ENCODE data around the gene PODXL.

PODXL gene

DNA sequence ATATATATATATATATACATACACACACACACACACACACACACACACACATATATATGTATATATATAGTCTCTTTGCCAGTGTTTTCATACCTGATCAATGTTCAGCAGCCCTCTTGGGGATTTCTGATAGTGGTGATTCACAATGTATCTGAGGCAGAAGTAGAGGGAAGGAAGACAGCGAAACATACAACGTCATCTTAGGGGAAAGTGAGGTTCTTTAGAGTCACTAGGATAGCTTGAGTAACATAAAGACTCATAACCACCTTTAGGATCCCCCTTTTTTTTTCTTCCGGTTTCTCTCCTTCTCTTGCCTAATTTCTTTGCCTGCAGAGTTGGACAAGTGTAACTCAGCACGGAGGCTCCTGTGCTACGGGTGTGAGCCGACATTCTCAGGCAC is 56.6 kb downstream of the PODXL start:
- TF ChIP-seq, protein P1, sequence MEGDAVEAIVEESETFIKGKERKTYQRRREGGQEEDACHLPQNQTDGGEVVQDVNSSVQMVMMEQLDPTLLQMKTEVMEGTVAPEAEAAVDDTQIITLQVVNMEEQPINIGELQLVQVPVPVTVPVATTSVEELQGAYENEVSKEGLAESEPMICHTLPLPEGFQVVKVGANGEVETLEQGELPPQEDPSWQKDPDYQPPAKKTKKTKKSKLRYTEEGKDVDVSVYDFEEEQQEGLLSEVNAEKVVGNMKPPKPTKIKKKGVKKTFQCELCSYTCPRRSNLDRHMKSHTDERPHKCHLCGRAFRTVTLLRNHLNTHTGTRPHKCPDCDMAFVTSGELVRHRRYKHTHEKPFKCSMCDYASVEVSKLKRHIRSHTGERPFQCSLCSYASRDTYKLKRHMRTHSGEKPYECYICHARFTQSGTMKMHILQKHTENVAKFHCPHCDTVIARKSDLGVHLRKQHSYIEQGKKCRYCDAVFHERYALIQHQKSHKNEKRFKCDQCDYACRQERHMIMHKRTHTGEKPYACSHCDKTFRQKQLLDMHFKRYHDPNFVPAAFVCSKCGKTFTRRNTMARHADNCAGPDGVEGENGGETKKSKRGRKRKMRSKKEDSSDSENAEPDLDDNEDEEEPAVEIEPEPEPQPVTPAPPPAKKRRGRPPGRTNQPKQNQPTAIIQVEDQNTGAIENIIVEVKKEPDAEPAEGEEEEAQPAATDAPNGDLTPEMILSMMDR (IDR thresholded peaks at IDR 0.05; ENCODE audit: low read depth, low read length) = no peak
- DNase-seq (ENCODE audit: low read depth, low spot score) = no peak
- in situ Hi-C loops (cut with HindIII; ENCODE audit: low sequenced_read_pairs) = no loop called here
- no peak overlapping the region for H3K4me3 ChIP-seq (ENCODE audit: low read depth, low read length)

DNA sequence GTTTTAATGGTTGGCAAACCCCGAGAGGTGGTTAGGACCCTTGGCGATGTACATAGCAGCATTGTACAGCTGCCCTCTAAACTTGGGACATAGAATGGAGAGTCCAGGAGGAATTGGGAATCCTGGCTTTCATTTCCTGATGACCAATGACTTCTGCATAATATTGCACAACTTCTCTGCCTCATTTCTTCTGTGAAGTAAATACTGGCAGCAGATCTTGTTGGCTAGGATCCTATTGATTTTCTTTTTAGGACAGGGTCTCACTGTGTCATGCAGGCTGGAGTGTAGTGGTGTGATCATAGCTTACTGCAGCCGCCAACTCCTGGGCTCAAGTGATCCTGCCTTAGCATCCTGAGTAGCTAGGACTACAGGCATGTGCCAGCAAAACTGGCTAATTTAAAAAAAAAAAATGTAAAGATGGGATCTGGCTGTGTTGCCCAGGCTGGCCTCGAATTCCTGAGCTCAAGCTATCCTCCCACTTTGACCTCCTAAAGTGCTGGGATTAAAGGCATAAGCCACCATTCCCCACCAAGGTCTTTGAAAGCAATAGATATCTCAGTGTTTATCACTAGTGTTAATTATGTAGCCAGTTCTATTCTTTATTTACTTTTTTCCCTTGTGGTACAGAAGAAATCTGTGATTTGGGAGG is 58.1 kb downstream of the PODXL start:
- no peak for DNase-seq (ENCODE audit: low read depth, low spot score)
- in situ Hi-C loops (cut with HindIII; ENCODE audit: low sequenced_read_pairs) = no loop called here
- TF ChIP-seq, protein P1 (IDR thresholded peaks at IDR 0.05; ENCODE audit: low read depth, low read length) = no peak
- H3K4me3 ChIP-seq (ENCODE audit: low read depth, low read length) = no peak overlapping the region

DNA sequence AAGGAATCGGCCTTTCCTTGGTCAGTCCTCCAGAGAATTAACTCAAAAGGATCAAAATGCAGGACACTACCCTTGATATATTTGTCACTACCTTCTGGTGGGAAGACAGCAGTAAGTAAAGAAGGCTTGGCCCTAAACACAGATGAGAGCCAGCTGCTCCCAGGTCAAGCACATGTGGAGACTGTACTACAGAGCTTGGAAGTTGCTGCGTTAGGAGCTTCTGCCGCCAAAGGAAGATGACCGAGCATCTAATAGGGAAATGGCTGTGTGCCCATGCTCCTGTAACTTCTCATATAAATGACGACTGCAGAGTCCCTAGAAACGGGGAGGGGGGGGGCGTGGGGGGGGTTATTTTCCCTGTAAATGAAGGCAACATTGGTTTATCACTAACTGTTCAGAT is 59.0 kb downstream of the PODXL start:
- in situ Hi-C loops (cut with HindIII; ENCODE audit: low sequenced_read_pairs) = no loop called here
- TF ChIP-seq, protein P1 (IDR thresholded peaks at IDR 0.05; ENCODE audit: low read depth, low read length) = no peak
- no peak for DNase-seq (ENCODE audit: low read depth, low spot score)
- H3K4me3 ChIP-seq (ENCODE audit: low read depth, low read length) = no peak overlapping the region

DNA sequence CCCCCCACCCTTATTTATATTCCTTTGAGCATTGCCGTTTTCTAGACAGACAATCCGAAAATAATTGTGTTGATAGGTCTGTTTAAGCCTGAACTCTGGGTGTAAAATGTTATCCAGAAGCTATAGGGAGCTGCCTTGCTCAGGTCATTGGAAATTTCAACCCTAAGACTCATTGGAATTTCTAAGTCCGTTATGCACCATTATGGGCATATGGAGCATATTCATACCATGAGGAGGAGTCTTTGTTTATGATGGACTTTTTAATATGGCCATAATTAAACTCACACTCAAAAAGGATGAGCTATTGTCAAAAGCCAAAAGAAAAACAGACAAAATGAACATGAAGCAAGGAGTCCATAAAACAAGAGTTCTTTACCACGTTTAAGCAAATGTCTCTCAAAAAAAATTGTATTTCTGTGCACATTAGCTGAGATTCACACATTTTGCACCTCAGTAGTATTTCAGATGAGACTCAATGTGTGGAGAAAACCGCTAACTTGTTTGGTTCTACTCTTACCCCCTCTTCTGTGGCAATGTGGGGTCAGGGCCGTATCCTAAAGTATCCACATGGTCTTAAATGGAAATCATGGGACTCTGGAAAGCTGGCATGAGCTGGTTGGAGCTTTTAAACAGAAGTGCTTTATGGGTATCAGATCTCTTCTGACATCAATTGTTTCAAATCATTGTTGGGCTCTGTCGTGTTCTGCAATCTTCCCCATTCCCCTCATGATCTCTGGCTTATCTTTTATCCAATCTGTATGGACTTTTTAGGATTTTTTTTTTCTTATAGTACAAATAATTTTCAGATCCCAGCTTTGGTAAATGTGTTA is 60.5 kb downstream of the PODXL start:
- TF ChIP-seq, protein P1 (IDR thresholded peaks at IDR 0.05; ENCODE audit: low read depth, low read length) = no peak
- no peak overlapping the region for H3K4me3 ChIP-seq (ENCODE audit: low read depth, low read length)
- no peak for DNase-seq (ENCODE audit: low read depth, low spot score)
- in situ Hi-C loops (cut with HindIII; ENCODE audit: low sequenced_read_pairs) = no loop called here

DNA sequence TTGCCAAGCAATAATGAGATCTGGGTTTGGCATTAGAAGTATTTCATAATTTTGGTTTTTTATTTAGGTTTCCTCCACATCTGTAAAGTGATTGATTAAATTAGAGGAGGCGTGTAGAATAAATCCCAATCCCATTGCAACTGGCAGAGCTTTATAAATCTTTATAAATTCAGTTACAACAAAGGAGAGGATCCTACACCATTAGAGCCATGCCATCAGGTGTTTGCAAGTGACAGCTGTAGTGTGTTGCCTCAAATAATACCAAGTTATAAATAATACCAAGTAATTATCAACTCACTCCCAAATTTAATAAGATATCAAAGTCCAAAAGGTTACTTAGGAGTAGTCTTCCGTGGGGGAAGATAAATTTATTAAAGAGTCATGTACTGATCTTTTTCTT is 62.2 kb downstream of the PODXL start:
- H3K4me3 ChIP-seq (ENCODE audit: low read depth, low read length) = no peak overlapping the region
- TF ChIP-seq, protein P1 (IDR thresholded peaks at IDR 0.05; ENCODE audit: low read depth, low read length) = no peak
- in situ Hi-C loops (cut with HindIII; ENCODE audit: low sequenced_read_pairs) = no loop called here
- DNase-seq (ENCODE audit: low read depth, low spot score) = no peak

DNA sequence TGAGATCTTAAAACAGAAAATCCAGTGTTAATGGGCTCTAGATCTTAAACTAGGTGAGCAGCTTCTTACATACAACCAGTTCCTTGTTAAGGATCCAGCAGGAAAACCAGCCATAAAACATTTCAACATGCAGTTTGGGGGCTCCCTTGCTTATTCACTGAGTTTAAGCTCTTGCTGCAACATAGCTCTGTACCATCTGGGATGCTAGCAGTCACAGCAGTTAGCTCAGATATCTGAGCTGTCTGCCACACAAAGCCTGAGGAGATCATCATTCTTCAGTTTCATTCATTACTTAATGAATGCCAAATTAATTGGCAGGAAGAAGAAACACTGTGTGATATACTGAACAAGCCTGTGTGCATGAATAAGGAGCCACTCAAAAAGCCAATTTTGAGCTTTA is 62.8 kb downstream of the PODXL start:
- in situ Hi-C loops (cut with HindIII; ENCODE audit: low sequenced_read_pairs) = no loop called here
- no peak overlapping the region for H3K4me3 ChIP-seq (ENCODE audit: low read depth, low read length)
- TF ChIP-seq, protein P1 (IDR thresholded peaks at IDR 0.05; ENCODE audit: low read depth, low read length) = no peak
- DNase-seq (ENCODE audit: low read depth, low spot score) = no peak
